WTC11 (cell line): Measurements from ENCODE around the gene MMP26. TPM values are rescaled to one million over a fixed set of nuclear protein-coding genes. Genes with fewer than 3 reads are reported as not detected.

ENCODE experiments used
- ATAC-seq: fragments of 200-7000 bp; cut with Tn5 transposase; 2 replicates; pipeline ENCODE4 v1.10.0; 2021; ENCODE audit warnings: mild to moderate bottlenecking, moderate library complexity
- CTCF ChIA-PET: fragments of 300-600 bp; sonication (Branson Sonifier 250); formaldehyde crosslinking; loops from one replicate; lab custom pipeline; 2021; ENCODE audit warnings: antibody characterized with exemption; lab: Charles Lee
- POLR2A ChIA-PET: fragments of 350-600 bp; sonication (Branson Sonifier 250); formaldehyde crosslinking; loops from one replicate; lab custom pipeline; 2021; ENCODE audit warnings: antibody characterized with exemption; lab: Charles Lee
- DNase-seq: peaks from one replicate; pipeline ENCODE4 v3.0.0; 2021; ENCODE audit warnings: low spot score
- H3K27ac Mint-ChIP-seq: 2 replicates; pipeline ENCODE4 v1.8.0; 2021; ENCODE audit warnings: mixed read lengths
- H3K27me3 Mint-ChIP-seq: 2 replicates; pipeline ENCODE4 v1.8.0; 2021; ENCODE audit warnings: low read depth, mild to moderate bottlenecking, moderate library complexity, mixed read lengths
- H3K36me3 Mint-ChIP-seq: 2 replicates; pipeline ENCODE4 v1.8.0; 2021; ENCODE audit warnings: mixed read lengths
- H3K4me1 Mint-ChIP-seq: 2 replicates; pipeline ENCODE4 v1.8.0; 2022; ENCODE audit warnings: mixed read lengths
- H3K4me3 Mint-ChIP-seq: 2 replicates; pipeline ENCODE4 v1.8.0; 2021; ENCODE audit warnings: mild to moderate bottlenecking, moderate library complexity, mixed read lengths
- H3K9me3 Mint-ChIP-seq: 2 replicates; pipeline ENCODE4 v1.8.0; 2021; ENCODE audit warnings: mixed read lengths
- CREM ChIP-seq: sonication (generic); formaldehyde crosslinking; IDR thresholded peaks from 2 replicates; pipeline ENCODE4 v1.8.1; 2022; ENCODE audit warnings: mild to moderate bottlenecking, missing genetic modification reagents, moderate library complexity
- ELF4 ChIP-seq: sonication (generic); formaldehyde crosslinking; IDR thresholded peaks from 2 replicates; pipeline ENCODE4 v1.8.1; 2022; ENCODE audit warnings: low read depth, mild to moderate bottlenecking, moderate library complexity, missing genetic modification reagents
- ETV6 ChIP-seq: sonication (generic); formaldehyde crosslinking; IDR thresholded peaks from 2 replicates; pipeline ENCODE4 v1.8.1; 2022; ENCODE audit warnings: mild to moderate bottlenecking, missing genetic modification reagents
- GABPB1 ChIP-seq: sonication (generic); formaldehyde crosslinking; IDR thresholded peaks from 2 replicates; pipeline ENCODE4 v1.8.1; 2023; ENCODE audit warnings: mild to moderate bottlenecking, missing genetic modification reagents
- MYBL2 ChIP-seq: sonication (generic); formaldehyde crosslinking; IDR thresholded peaks from 2 replicates; pipeline ENCODE4 v1.8.1; 2023; ENCODE audit warnings: mild to moderate bottlenecking, moderate library complexity, missing genetic modification reagents
- NFE2L1 ChIP-seq: sonication (generic); formaldehyde crosslinking; IDR thresholded peaks from 2 replicates; pipeline ENCODE4 v1.8.1; 2023; ENCODE audit warnings: missing genetic modification reagents
- RELA ChIP-seq: sonication (generic); formaldehyde crosslinking; IDR thresholded peaks from 2 replicates; pipeline ENCODE4 v1.8.1; 2022; ENCODE audit warnings: missing genetic modification reagents, mild to moderate bottlenecking, borderline replicate concordance
- SMAD3 ChIP-seq: sonication (generic); formaldehyde crosslinking; IDR thresholded peaks from 2 replicates; pipeline ENCODE4 v1.8.0; 2022; ENCODE audit warnings: missing genetic modification reagents, mild to moderate bottlenecking, borderline replicate concordance
- TP53 ChIP-seq: sonication (generic); formaldehyde crosslinking; IDR thresholded peaks from 2 replicates; pipeline ENCODE4 v1.8.1; 2023; ENCODE audit warnings: mild to moderate bottlenecking, missing genetic modification reagents
- ZNF138 ChIP-seq: sonication (generic); formaldehyde crosslinking; conservative IDR thresholded peaks from 2 replicates; pipeline ENCODE4 v1.8.1; 2022; ENCODE audit warnings: mild to moderate bottlenecking, moderate library complexity, missing genetic modification reagents
- ZNF263 ChIP-seq: sonication (generic); formaldehyde crosslinking; IDR thresholded peaks from 2 replicates; pipeline ENCODE4 v1.8.1; 2022; ENCODE audit warnings: low read depth, mild to moderate bottlenecking, moderate library complexity, missing genetic modification reagents
- ZNF416 ChIP-seq: fragments of 250-450 bp; sonication (Bioruptor Pico); IDR thresholded peaks from 2 replicates; pipeline ENCODE4 v1.9.0; 2021; ENCODE audit warnings: mild to moderate bottlenecking, inconsistent platforms
- ZNF423 ChIP-seq: fragments of 250-450 bp; sonication (Bioruptor Pico); IDR thresholded peaks from 2 replicates; pipeline ENCODE4 v2.1.2; 2022; ENCODE audit warnings: mild to moderate bottlenecking, moderate library complexity
- total RNA-seq: library from RNA; stranded (reverse); gene quantifications from 3 replicates; pipeline ENCODE4 v1.2.3, GENCODE V29; 2021
- TF ChIP-seq, protein P1 (sequence below): sonication (generic); formaldehyde crosslinking; IDR thresholded peaks from 2 replicates; pipeline ENCODE4 v1.8.1; 2023; ENCODE audit warnings: mild to moderate bottlenecking, missing genetic modification reagents, borderline replicate concordance
- TF ChIP-seq, protein P2 (sequence below): sonication (generic); formaldehyde crosslinking; IDR thresholded peaks from 2 replicates; pipeline ENCODE4 v1.8.0; 2022; ENCODE audit warnings: mild to moderate bottlenecking, missing genetic modification reagents
- TF ChIP-seq, protein P3 (sequence below): sonication (generic); formaldehyde crosslinking; IDR thresholded peaks from 2 replicates; pipeline ENCODE4 v1.8.1; 2023; ENCODE audit warnings: mild to moderate bottlenecking, missing genetic modification reagents, moderate library complexity
- TF ChIP-seq, protein P4 (sequence below): fragments of 250-450 bp; sonication (Bioruptor Pico); IDR thresholded peaks from 2 replicates; pipeline ENCODE4 v1.9.0; 2021; ENCODE audit warnings: mild to moderate bottlenecking, borderline replicate concordance
- TF ChIP-seq, protein P5 (sequence below): sonication (generic); formaldehyde crosslinking; IDR thresholded peaks from 2 replicates; pipeline ENCODE4 v1.8.1; 2023; ENCODE audit warnings: mild to moderate bottlenecking, missing genetic modification reagents
- TF ChIP-seq, protein P6 (sequence below): sonication (generic); formaldehyde crosslinking; IDR thresholded peaks from 2 replicates; pipeline ENCODE4 v1.8.1; 2023; ENCODE audit warnings: mild to moderate bottlenecking, missing genetic modification reagents
- TF ChIP-seq, protein P7 (sequence below): sonication (generic); formaldehyde crosslinking; IDR thresholded peaks from 2 replicates; pipeline ENCODE4 v1.8.1; 2022; ENCODE audit warnings: missing genetic modification reagents, borderline replicate concordance

The MMP26 gene
- total RNA-seq, 1 experiment from 2014 or later: not detected

DNA sequence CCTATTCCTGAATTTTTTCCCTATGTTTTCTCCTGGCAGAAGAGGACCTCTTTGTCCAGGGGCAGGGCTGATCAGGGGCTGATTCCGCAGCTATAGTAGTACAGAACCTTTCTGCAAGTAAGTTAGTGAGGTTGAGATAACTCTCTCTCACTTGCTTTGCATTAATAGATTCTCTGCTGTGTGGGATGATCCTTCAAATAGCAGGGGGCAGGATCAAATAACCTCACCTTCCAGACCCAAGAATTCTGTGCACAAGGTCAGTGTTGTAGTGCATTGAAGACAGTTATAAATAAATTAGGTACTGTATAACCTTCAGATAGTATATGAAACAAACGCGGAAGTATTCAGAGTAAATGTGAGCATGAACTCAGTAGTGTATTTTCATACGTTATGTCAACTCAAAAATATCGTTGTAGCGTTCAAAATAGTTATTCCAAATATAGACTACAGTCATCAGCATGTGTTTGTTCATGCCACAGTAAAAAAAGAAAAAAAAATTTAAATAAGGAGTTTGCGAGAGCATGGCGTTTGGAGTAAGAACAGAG, 278 bp downstream of the MMP26 start (continued):
- TF ChIP-seq, protein P1, sequence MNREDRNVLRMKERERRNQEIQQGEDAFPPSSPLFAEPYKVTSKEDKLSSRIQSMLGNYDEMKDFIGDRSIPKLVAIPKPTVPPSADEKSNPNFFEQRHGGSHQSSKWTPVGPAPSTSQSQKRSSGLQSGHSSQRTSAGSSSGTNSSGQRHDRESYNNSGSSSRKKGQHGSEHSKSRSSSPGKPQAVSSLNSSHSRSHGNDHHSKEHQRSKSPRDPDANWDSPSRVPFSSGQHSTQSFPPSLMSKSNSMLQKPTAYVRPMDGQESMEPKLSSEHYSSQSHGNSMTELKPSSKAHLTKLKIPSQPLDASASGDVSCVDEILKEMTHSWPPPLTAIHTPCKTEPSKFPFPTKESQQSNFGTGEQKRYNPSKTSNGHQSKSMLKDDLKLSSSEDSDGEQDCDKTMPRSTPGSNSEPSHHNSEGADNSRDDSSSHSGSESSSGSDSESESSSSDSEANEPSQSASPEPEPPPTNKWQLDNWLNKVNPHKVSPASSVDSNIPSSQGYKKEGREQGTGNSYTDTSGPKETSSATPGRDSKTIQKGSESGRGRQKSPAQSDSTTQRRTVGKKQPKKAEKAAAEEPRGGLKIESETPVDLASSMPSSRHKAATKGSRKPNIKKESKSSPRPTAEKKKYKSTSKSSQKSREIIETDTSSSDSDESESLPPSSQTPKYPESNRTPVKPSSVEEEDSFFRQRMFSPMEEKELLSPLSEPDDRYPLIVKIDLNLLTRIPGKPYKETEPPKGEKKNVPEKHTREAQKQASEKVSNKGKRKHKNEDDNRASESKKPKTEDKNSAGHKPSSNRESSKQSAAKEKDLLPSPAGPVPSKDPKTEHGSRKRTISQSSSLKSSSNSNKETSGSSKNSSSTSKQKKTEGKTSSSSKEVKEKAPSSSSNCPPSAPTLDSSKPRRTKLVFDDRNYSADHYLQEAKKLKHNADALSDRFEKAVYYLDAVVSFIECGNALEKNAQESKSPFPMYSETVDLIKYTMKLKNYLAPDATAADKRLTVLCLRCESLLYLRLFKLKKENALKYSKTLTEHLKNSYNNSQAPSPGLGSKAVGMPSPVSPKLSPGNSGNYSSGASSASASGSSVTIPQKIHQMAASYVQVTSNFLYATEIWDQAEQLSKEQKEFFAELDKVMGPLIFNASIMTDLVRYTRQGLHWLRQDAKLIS (CRISPR knock-in tag): no peak
- TF ChIP-seq GABPB1 (CRISPR knock-in tag): no peak
- TF ChIP-seq, protein P2, sequence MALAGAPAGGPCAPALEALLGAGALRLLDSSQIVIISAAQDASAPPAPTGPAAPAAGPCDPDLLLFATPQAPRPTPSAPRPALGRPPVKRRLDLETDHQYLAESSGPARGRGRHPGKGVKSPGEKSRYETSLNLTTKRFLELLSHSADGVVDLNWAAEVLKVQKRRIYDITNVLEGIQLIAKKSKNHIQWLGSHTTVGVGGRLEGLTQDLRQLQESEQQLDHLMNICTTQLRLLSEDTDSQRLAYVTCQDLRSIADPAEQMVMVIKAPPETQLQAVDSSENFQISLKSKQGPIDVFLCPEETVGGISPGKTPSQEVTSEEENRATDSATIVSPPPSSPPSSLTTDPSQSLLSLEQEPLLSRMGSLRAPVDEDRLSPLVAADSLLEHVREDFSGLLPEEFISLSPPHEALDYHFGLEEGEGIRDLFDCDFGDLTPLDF (CRISPR knock-in tag): no peak
- no peak for TF ChIP-seq CREM
- no peak for TF ChIP-seq ELF4 (CRISPR knock-in tag)
- TF ChIP-seq, protein P3, sequence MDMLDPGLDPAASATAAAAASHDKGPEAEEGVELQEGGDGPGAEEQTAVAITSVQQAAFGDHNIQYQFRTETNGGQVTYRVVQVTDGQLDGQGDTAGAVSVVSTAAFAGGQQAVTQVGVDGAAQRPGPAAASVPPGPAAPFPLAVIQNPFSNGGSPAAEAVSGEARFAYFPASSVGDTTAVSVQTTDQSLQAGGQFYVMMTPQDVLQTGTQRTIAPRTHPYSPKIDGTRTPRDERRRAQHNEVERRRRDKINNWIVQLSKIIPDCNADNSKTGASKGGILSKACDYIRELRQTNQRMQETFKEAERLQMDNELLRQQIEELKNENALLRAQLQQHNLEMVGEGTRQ (CRISPR knock-in tag): no peak
- no peak for TF ChIP-seq RELA
- no peak for TF ChIP-seq TP53
- no peak for TF ChIP-seq ZNF423 (CRISPR knock-in tag)
- no peak for TF ChIP-seq ZNF416 (CRISPR knock-in tag)
- no peak for TF ChIP-seq MYBL2
- TF ChIP-seq, protein P4, sequence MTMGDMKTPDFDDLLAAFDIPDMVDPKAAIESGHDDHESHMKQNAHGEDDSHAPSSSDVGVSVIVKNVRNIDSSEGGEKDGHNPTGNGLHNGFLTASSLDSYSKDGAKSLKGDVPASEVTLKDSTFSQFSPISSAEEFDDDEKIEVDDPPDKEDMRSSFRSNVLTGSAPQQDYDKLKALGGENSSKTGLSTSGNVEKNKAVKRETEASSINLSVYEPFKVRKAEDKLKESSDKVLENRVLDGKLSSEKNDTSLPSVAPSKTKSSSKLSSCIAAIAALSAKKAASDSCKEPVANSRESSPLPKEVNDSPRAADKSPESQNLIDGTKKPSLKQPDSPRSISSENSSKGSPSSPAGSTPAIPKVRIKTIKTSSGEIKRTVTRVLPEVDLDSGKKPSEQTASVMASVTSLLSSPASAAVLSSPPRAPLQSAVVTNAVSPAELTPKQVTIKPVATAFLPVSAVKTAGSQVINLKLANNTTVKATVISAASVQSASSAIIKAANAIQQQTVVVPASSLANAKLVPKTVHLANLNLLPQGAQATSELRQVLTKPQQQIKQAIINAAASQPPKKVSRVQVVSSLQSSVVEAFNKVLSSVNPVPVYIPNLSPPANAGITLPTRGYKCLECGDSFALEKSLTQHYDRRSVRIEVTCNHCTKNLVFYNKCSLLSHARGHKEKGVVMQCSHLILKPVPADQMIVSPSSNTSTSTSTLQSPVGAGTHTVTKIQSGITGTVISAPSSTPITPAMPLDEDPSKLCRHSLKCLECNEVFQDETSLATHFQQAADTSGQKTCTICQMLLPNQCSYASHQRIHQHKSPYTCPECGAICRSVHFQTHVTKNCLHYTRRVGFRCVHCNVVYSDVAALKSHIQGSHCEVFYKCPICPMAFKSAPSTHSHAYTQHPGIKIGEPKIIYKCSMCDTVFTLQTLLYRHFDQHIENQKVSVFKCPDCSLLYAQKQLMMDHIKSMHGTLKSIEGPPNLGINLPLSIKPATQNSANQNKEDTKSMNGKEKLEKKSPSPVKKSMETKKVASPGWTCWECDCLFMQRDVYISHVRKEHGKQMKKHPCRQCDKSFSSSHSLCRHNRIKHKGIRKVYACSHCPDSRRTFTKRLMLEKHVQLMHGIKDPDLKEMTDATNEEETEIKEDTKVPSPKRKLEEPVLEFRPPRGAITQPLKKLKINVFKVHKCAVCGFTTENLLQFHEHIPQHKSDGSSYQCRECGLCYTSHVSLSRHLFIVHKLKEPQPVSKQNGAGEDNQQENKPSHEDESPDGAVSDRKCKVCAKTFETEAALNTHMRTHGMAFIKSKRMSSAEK (CRISPR knock-in tag): no peak
- TF ChIP-seq, protein P5, sequence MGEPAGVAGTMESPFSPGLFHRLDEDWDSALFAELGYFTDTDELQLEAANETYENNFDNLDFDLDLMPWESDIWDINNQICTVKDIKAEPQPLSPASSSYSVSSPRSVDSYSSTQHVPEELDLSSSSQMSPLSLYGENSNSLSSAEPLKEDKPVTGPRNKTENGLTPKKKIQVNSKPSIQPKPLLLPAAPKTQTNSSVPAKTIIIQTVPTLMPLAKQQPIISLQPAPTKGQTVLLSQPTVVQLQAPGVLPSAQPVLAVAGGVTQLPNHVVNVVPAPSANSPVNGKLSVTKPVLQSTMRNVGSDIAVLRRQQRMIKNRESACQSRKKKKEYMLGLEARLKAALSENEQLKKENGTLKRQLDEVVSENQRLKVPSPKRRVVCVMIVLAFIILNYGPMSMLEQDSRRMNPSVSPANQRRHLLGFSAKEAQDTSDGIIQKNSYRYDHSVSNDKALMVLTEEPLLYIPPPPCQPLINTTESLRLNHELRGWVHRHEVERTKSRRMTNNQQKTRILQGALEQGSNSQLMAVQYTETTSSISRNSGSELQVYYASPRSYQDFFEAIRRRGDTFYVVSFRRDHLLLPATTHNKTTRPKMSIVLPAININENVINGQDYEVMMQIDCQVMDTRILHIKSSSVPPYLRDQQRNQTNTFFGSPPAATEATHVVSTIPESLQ (CRISPR knock-in tag): no peak
- TF ChIP-seq, all 79 proteins: peak for 0

DNA sequence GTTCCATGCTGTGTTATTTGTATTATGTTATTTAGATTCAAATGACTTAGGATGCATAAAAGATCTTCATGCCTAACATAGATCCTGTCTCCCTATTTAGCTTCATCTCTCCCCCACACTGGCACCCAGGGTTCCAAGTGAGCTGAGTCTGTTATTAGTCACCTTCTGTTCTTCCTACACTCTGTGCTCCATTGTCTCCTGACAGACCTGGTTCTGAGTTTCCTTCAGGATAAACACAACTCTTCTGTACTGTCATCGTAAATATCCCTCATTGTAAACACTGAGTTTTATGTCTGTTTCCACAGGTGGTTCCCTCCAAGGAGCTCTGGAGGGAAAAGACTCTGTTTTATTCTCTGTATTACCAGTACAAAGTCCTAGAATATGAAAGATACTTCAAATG, 8.7 kb downstream of the MMP26 start:
- Mint-ChIP-seq H3K36me3 (no peaks in the 10 kb centered on the region), H3K27ac (no peak overlapping the region), H3K27me3 (no peaks in the 10 kb centered on the region), H3K4me3 (no peak overlapping the region), H3K4me1 (peaks cover 19% of the 10 kb centered on the region), H3K9me3 (no peaks in the 10 kb centered on the region; the same call in 1 of the 2 replicates)
- DNase-seq: no peak
- CTCF ChIA-PET: interaction anchor here (1.0 to 3.5 kb wide), 2 partner anchors 9 to 77 kb away, joined by 3 to 27 read pairs; no protein-coding TSS in a partner anchor
- POLR2A ChIA-PET: no interaction called here
- no peak for ATAC-seq
- TF ChIP-seq, protein P6, sequence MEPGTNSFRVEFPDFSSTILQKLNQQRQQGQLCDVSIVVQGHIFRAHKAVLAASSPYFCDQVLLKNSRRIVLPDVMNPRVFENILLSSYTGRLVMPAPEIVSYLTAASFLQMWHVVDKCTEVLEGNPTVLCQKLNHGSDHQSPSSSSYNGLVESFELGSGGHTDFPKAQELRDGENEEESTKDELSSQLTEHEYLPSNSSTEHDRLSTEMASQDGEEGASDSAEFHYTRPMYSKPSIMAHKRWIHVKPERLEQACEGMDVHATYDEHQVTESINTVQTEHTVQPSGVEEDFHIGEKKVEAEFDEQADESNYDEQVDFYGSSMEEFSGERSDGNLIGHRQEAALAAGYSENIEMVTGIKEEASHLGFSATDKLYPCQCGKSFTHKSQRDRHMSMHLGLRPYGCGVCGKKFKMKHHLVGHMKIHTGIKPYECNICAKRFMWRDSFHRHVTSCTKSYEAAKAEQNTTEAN (CRISPR knock-in tag): no peak
- no peak for TF ChIP-seq ETV6 (CRISPR knock-in tag)
- no peak for TF ChIP-seq ZNF138 (CRISPR knock-in tag)
- no peak for TF ChIP-seq CREM
- TF ChIP-seq SMAD3: no peak
- no peak for TF ChIP-seq ZNF263 (CRISPR knock-in tag)
- no peak for TF ChIP-seq NFE2L1 (CRISPR knock-in tag)
- TF ChIP-seq TP53: no peak
- TF ChIP-seq, protein P7, sequence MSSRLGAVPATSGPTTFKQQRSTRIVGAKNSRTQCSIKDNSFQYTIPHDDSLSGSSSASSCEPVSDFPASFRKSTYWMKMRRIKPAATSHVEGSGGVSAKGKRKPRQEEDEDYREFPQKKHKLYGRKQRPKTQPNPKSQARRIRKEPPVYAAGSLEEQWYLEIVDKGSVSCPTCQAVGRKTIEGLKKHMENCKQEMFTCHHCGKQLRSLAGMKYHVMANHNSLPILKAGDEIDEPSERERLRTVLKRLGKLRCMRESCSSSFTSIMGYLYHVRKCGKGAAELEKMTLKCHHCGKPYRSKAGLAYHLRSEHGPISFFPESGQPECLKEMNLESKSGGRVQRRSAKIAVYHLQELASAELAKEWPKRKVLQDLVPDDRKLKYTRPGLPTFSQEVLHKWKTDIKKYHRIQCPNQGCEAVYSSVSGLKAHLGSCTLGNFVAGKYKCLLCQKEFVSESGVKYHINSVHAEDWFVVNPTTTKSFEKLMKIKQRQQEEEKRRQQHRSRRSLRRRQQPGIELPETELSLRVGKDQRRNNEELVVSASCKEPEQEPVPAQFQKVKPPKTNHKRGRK: no peak
